NT2/D1 (cell line): ENCODE results near the gene FCF1.

Experiments used
- DNase-seq: peaks from one replicate; pipeline ENCODE4 v3.0.0-alpha.2; 2011; ENCODE audit warnings: low read depth, low spot score
- H3K27me3 ChIP-seq: 2 replicates; pipeline ENCODE4 v1.6.0; 2011; ENCODE audit warnings: mild to moderate bottlenecking; ENCODE audit not compliant: insufficient read length, insufficient read depth
- H3K36me3 ChIP-seq: 2 replicates; pipeline ENCODE4 v1.6.1; 2011; ENCODE audit warnings: mild to moderate bottlenecking, low read length, mixed read lengths; ENCODE audit not compliant: insufficient read depth, insufficient read length
- H3K4me1 ChIP-seq: 2 replicates; pipeline ENCODE4 v1.5.1; 2011; ENCODE audit not compliant: insufficient read depth, insufficient read length
- H3K4me3 ChIP-seq: 2 replicates; pipeline ENCODE4 v1.5.1; 2011; ENCODE audit warnings: low read depth; ENCODE audit not compliant: insufficient read length
- H3K9ac ChIP-seq: 2 replicates; pipeline ENCODE4 v1.6.0; 2011; ENCODE audit warnings: low read depth; ENCODE audit not compliant: insufficient read length
- H3K9me3 ChIP-seq: 2 replicates; pipeline ENCODE4 v1.5.1; 2011; ENCODE audit warnings: mild to moderate bottlenecking, low read length; ENCODE audit not compliant: insufficient read depth
- SUZ12 ChIP-seq: IDR thresholded peaks from 2 replicates; pipeline ENCODE4 v1.6.1; 2011; ENCODE audit not compliant: insufficient read length, insufficient read depth; ENCODE audit errors: extremely low read depth
- YY1 ChIP-seq: IDR thresholded peaks from 2 replicates; pipeline ENCODE4 v1.6.1; 2011; ENCODE audit not compliant: insufficient read length, insufficient read depth
- ZNF274 ChIP-seq: IDR thresholded peaks from 2 replicates; pipeline ENCODE4 v1.6.1; 2011; ENCODE audit warnings: mild to moderate bottlenecking, low read depth, low read length

The FCF1 gene

DNA sequence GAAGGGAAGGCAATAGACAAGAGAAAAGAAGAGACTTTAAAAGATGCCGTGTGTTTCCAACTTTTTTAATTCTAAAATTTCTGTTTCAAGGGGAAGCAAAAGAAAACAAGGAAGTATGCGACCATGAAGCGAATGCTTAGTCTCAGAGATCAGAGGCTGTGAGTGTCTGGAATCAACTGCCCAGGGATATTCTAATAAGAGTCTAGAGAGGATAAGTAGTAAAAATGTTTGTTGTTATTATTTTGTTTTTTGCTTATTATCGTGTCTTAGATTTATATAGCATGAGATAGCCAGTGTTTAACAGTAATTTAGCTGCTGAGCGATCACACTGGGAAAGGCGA lies 421 bp downstream of the FCF1 start:
- Histone ChIP-seq H3K36me3 (peaks cover 26% of the 10 kb centered on the region), H3K4me3 (peak overlapping the region; percentile 79), H3K9me3 (no peaks in the 10 kb centered on the region), H3K4me1 (no peaks in the 10 kb centered on the region), H3K27me3 (no peaks in the 10 kb centered on the region), H3K9ac (peak overlapping the region; percentile 63)
- no peak for DNase-seq
- TF ChIP-seq ZNF274 = no peak
- TF ChIP-seq SUZ12 = no peak
- no peak for TF ChIP-seq YY1

DNA sequence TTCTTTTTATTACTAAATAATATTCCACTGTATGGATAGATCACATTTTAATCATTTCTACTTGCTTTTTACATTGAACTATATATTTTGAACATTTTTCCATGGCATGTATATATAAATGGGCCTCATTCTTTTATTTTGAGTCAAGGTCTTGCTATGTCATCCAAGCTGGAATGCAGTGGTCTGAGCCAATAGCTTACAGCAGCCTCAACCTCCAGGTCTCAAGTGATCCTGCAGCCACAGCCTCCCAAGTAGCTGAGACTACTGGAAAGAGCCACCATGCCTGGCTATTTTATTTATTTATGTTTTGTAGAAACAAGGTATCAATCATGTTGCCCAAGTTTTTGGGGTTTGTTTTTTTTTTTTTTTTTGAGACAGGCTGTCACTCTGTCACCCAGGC lies 7.6 kb downstream of the FCF1 start:
- no peak overlapping the region for H3K4me3 ChIP-seq
- H3K9ac ChIP-seq = no peak overlapping the region
- no peaks in the 10 kb centered on the region for H3K27me3 ChIP-seq
- H3K9me3 ChIP-seq = no peaks in the 10 kb centered on the region
- no peak for DNase-seq
- peaks cover 45% of the 10 kb centered on the region for H3K36me3 ChIP-seq
- no peaks in the 10 kb centered on the region for H3K4me1 ChIP-seq
- TF ChIP-seq YY1 (no peak), ZNF274 (no peak), SUZ12 (no peak)

DNA sequence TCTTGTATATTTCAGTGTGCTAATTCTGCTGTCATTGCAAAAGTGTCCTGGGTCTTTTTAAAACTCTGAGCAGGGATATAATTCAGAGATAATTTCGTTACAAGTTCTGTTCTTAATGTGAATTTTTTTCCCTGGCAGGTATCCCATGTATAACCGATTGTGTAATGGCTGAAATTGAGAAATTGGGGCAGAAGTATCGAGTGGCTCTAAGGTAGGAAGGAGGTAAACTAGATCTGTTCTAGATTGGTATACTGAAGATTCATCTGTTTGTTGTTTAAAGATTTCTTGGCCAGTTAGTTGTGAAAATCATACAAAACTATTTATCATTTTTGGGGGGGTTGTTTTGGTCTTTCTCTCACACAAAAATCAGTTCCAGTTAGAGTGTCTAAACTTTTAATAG lies 10.2 kb downstream of the FCF1 start:
- H3K4me1 ChIP-seq = no peaks in the 10 kb centered on the region
- H3K36me3 ChIP-seq = peaks cover 28% of the 10 kb centered on the region
- no peak for DNase-seq
- no peak overlapping the region for H3K4me3 ChIP-seq
- no peak overlapping the region for H3K9ac ChIP-seq
- TF ChIP-seq ZNF274 (no peak), SUZ12 (no peak), YY1 (no peak)
- H3K9me3 ChIP-seq = no peaks in the 10 kb centered on the region
- no peaks in the 10 kb centered on the region for H3K27me3 ChIP-seq

DNA sequence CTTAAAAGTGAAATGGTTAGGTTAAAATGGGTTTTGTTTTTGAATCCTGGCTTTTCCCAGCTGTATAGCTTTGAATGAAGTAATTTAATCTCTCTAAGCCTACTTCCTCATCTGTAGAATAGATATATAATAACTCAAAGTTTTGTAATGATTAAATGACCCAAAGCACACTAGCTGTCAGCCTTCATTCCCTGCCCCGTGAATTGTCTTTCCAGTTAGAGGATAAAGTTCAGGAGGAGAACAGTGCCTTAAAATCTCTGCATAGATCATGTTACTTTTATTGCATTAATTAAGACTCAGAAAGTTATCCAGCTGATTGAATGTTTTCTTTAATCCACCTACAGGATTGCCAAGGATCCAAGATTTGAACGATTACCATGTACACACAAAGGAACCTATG lies 19.4 kb downstream of the FCF1 start:
- Histone ChIP-seq H3K27me3 (no peaks in the 10 kb centered on the region), H3K4me1 (no peaks in the 10 kb centered on the region), H3K36me3 (peaks cover 33% of the 10 kb centered on the region), H3K4me3 (no peak overlapping the region), H3K9ac (no peak overlapping the region), H3K9me3 (no peaks in the 10 kb centered on the region)
- no peak for DNase-seq
- TF ChIP-seq ZNF274 (no peak), SUZ12 (no peak), YY1 (no peak)

DNA sequence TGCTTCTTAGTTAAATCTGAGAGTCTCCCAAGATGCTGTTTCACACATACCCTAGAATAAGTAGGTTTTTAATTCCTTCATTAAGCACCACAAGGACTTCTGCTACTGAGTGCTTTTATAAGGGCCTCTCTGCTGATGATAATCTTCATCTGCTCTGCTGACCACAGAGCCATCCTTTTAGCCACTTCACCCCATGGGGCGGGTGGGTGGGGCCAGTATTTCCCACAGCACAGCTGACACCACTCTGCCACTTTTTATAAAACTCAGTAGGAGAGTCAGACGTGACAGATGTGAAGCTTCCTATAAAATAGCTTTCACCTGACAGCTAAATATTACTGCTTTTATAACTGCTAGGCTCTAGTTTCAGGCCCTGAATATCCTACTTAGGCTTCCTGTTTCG lies 20.3 kb downstream of the FCF1 start:
- no peak for DNase-seq
- Histone ChIP-seq H3K9me3 (no peaks in the 10 kb centered on the region), H3K27me3 (no peaks in the 10 kb centered on the region), H3K4me3 (no peak overlapping the region), H3K36me3 (peaks cover 34% of the 10 kb centered on the region), H3K4me1 (no peaks in the 10 kb centered on the region), H3K9ac (no peak overlapping the region)
- no peak for TF ChIP-seq SUZ12
- no peak for TF ChIP-seq YY1
- no peak for TF ChIP-seq ZNF274

DNA sequence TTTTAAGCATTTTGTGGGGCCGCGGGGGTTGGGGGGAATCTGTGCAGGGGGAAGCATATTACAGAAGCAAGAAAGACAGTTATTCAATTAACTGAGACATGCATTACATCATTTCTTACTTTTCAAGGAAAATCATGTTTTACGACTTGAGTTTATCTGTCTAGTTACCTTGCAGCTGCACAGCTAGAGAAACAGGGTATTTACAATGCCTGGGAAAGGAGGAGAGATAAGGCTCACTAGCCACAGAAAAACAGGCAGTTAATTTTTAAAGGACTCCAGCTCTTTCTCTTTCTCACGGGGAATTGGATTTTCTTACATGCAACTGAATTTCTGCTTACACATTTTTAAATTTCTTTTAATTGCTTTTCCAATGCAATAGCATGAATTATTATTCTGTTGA lies 22.2 kb downstream of the FCF1 start:
- H3K4me3 ChIP-seq = no peak overlapping the region
- no peaks in the 10 kb centered on the region for H3K9me3 ChIP-seq
- TF ChIP-seq YY1 = no peak
- no peak for TF ChIP-seq SUZ12
- no peak for TF ChIP-seq ZNF274
- no peak for DNase-seq
- no peaks in the 10 kb centered on the region for H3K4me1 ChIP-seq
- H3K9ac ChIP-seq = no peak overlapping the region
- H3K27me3 ChIP-seq = no peaks in the 10 kb centered on the region
- H3K36me3 ChIP-seq = peaks cover 44% of the 10 kb centered on the region

DNA sequence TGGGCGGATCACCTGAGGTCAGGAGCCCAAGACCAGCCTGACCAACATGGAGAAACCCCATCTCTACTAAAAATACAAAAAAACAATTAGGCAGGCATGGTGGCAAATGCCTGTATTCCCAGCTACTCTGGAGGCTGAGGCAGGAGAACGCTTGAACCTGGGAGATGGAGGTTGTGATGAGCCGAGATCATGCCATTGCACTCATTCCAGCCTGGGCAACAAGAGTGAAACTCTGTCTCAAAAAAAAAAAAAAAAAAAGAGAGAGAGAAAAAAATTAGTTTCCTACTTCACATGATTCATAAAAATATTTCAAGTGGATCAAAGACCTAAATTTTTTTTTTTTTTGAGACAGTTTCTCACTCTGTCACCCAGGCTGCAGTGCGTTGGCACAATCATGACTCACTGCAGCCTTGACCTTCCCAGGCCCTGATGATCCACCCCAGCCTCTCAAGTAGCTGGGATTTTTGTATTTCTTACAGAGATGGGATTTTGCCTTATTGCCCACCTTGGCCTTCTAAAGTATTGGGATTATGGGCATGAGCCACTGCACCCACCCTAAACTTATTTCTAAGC lies 24.9 kb downstream of the FCF1 start:
- DNase-seq = no peak
- Histone ChIP-seq H3K4me3 (no peak overlapping the region), H3K36me3 (peaks cover 37% of the 10 kb centered on the region), H3K27me3 (no peaks in the 10 kb centered on the region), H3K9ac (no peak overlapping the region), H3K4me1 (no peaks in the 10 kb centered on the region), H3K9me3 (no peaks in the 10 kb centered on the region)
- TF ChIP-seq SUZ12 = no peak
- TF ChIP-seq ZNF274 = no peak
- no peak for TF ChIP-seq YY1
